ENCODE data around the gene NCR2. TPM values are rescaled to one million over a fixed set of nuclear protein-coding genes. Genes with fewer than 3 reads are reported as not detected.

Gene NCR2
- total and polyA plus RNA-seq, 2 donors (not counting 1 experiment from before 2014, with no cell fraction given), result not detected

DNA sequence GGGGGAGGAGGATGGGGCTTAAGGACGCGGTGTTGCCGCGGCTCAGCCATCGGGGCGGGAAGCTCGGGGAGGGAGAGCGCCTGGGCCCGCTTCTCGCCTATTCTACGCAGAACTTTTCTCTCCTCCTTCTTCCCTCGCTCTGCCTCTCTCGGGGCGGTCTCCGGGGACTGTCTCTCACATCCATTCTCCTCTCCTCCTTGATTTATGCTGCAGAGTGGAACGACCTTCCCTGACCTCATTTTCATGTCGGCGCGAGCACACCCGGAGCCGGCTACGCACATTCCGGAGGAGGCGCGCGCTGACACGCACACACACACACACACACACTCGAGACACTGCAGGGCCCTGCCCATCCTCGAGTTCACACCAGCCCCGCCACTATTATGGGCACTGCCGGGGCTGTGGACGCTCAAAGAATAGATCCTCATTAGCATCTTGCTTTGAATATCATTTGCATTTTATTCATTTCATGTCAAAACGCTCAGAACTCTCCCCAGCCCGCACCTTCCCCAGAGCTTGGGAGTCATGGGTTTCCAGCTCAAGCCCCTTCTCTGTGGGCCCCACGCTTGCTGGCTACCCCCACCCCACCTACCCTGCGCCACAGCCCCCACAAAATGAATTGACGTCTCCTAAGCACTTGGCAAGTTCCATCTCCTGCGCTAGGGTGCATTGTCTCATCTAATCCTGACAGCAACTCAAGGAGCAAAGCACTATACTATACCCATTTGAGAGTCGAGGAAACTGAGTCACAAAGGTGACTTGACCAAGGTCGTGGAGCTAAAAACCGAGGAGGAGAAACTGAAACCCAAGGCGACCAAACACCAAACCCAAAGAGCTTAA, 36.8 kb downstream of the NCR2 start:
- Histone ChIP-seq H3K9ac (ENCODE audit: low read length) (peak overlapping the region; percentile 58), H2AFZ (ENCODE audit: insufficient read depth, low read depth, low read length, poor library complexity, severe bottlenecking) (peak overlapping the region; percentile 69), H4K20me1 (ENCODE audit: control insufficient read depth, insufficient read depth, low read length, poor library complexity, severe bottlenecking) (no peaks in the 10 kb centered on the region), H3K79me2 (ENCODE audit: control insufficient read depth, insufficient read depth, low read length) (no peaks in the 10 kb centered on the region), H3K4me2 (replicated peaks; ENCODE audit: low read depth, low read length, poor library complexity, severe bottlenecking) (peak overlapping the region; percentile 87), H3K9me3 (ENCODE audit: control extremely low read depth in 1 of 3, control insufficient read depth in 2 of 3, insufficient read depth in 1 of 3, low read length in 2 of 3) (peaks cover 0 to 29% (median 0%) of the 10 kb centered on the region in 3 donors), H3K27me3 (replicated peaks in 1 of 4; ENCODE audit: control extremely low read depth in 1 of 4, control insufficient read depth in 3 of 4, insufficient read depth in 4 of 4, low read length in 3 of 4) (peaks cover 2 to 93% (median 58%) of the 10 kb centered on the region in 4 experiments), H3K4me3 (ENCODE audit: control extremely low read depth in 1 of 5, extremely low read depth in 1 of 5, insufficient read depth in 1 of 5, low read depth in 2 of 5, low read length in 4 of 5) (peak overlapping the region in 4 of 5 experiments; percentile 42 to 72 (median 56)), H3K36me3 (replicated peaks in 1 of 2; ENCODE audit: control extremely low read depth in 1 of 2, control insufficient read depth in 1 of 2, extremely low read depth in 1 of 2, insufficient read depth in 2 of 2, low read length in 1 of 2) (no peaks in the 10 kb centered on the region), H3K27ac (ENCODE audit: low read length in 2 of 2) (no peak overlapping the region), H3K4me1 (ENCODE audit: control insufficient read depth in 2 of 2, insufficient read depth in 2 of 2, low read length in 2 of 2) (peaks cover 46 to 54% of the 10 kb centered on the region in 2 donors)
- CTCF ChIA-PET, result interaction anchor here (0.7 to 2.2 kb wide), 10 partner anchors 22 to 333 kb away, joined by 3 to 9 read pairs (median 3); no protein-coding TSS in a partner anchor
- TF ChIP-seq CTCF (IDR thresholded peaks at IDR 0.05), result no peak
- no peak for TF ChIP-seq EZH2 (IDR thresholded peaks at IDR 0.05; ENCODE audit: borderline replicate concordance, insufficient read depth, low read depth, low read length, poor library complexity, severe bottlenecking)
- H3K4me1 Mint-ChIP-seq, result peaks cover 49% of the 10 kb centered on the region
- H3K9me3 Mint-ChIP-seq (ENCODE audit: insufficient read depth), result no peaks in the 10 kb centered on the region
- peak overlapping the region; percentile 91 for H3K4me3 Mint-ChIP-seq
- WGBS (ENCODE audit: insufficient coverage), result 4% methylated on average over 34 of the region's 42 CpGs
- POLR2A ChIA-PET, result interaction anchor here (0.6 kb wide), 1 partner anchor 18 kb away, joined by 4 read pairs; no protein-coding TSS in a partner anchor
- peaks cover 66% of the 10 kb centered on the region for H3K27me3 Mint-ChIP-seq
- intact Hi-C loops (cut with micrococcal nuclease), result no loop called here
- DNase-seq (peak; percentile 70), ATAC-seq (ENCODE audit: low read depth) (no peak)
- peak overlapping the region; percentile 27 for H3K27ac Mint-ChIP-seq

Data from B cell (primary cell).